H1 (cell line): Measurements from ENCODE around the gene TMEM151A. TPM values are rescaled to one million over a fixed set of nuclear protein-coding genes. Genes with fewer than 3 reads are reported as not detected.

Experiments used
- CEBPB ChIP-seq: IDR thresholded peaks from 2 replicates; pipeline ENCODE4 v1.6.1; 2012; ENCODE audit warnings: low read depth, low read length
- SP1 ChIP-seq: IDR thresholded peaks from 2 replicates; pipeline ENCODE4 v1.6.1; 2011; ENCODE audit warnings: low read depth, low read length
- TEAD4 ChIP-seq: IDR thresholded peaks from 2 replicates; pipeline ENCODE4 v1.6.1; 2012; ENCODE audit warnings: low read depth, low read length, inconsistent platforms, mixed read lengths
- polyA plus RNA-seq, 7 experiments: library from polyadenylated mRNA; depleted of rRNA in 3 of 7; stranded (reverse) in 5 of 7; unstranded in 2 of 7; fragments of >200 nt in 5 of 7; fragments of 200-250 nt in 2 of 7; gene quantifications; 1 replicate in 5 of 7; 2 replicates in 1 of 7; 4 replicates in 1 of 7; pipeline versions ENCODE4 v1.2.1 to v1.2.3, GENCODE V29; 2011 to 2013; ENCODE audit warnings: missing spikeins in 2 of 7, mixed read lengths in 2 of 7
- total RNA-seq: library from RNA; stranded (reverse); fragmentation: NEBNext Ultra II Directional; extraction: Animal tissue kit (Norgen Biotek cat#: 25700); gene quantifications from 2 replicates; pipeline ENCODE4 v1.2.1, GENCODE V29; 2021
- TF ChIP-seq, protein P1 (sequence below): fragments of 300-600 bp; sonication (generic); IDR thresholded peaks from 2 replicates; pipeline ENCODE4 v1.7.1; 2012; ENCODE audit warnings: low read length, moderate library complexity, mild to moderate bottlenecking, inconsistent platforms; ENCODE audit not compliant: insufficient replicate concordance

Gene TMEM151A
- total and polyA plus RNA-seq, 2 of the 8 experiments (the other 6 are each of a cell fraction or from before 2014, with no cell fraction given): 3.2 TPM

DNA sequence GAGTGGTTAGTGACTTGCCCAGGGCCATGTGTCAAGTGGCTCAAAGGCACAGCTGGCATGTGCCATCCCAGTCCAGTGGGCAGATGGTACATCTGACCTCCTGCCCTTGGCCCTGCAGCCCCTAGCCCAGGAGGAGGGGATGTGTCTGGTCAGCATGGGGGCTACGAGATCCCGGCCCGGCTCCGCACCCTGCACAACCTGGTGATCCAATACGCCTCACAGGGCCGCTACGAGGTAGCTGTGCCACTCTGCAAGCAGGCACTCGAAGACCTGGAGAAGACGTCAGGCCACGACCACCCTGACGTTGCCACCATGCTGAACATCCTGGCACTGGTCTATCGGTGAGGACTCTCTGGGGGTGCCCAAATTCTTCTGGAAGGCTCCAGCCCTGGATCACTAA is 29.0 kb upstream of the TMEM151A start (continued):
- TF ChIP-seq, protein P1, sequence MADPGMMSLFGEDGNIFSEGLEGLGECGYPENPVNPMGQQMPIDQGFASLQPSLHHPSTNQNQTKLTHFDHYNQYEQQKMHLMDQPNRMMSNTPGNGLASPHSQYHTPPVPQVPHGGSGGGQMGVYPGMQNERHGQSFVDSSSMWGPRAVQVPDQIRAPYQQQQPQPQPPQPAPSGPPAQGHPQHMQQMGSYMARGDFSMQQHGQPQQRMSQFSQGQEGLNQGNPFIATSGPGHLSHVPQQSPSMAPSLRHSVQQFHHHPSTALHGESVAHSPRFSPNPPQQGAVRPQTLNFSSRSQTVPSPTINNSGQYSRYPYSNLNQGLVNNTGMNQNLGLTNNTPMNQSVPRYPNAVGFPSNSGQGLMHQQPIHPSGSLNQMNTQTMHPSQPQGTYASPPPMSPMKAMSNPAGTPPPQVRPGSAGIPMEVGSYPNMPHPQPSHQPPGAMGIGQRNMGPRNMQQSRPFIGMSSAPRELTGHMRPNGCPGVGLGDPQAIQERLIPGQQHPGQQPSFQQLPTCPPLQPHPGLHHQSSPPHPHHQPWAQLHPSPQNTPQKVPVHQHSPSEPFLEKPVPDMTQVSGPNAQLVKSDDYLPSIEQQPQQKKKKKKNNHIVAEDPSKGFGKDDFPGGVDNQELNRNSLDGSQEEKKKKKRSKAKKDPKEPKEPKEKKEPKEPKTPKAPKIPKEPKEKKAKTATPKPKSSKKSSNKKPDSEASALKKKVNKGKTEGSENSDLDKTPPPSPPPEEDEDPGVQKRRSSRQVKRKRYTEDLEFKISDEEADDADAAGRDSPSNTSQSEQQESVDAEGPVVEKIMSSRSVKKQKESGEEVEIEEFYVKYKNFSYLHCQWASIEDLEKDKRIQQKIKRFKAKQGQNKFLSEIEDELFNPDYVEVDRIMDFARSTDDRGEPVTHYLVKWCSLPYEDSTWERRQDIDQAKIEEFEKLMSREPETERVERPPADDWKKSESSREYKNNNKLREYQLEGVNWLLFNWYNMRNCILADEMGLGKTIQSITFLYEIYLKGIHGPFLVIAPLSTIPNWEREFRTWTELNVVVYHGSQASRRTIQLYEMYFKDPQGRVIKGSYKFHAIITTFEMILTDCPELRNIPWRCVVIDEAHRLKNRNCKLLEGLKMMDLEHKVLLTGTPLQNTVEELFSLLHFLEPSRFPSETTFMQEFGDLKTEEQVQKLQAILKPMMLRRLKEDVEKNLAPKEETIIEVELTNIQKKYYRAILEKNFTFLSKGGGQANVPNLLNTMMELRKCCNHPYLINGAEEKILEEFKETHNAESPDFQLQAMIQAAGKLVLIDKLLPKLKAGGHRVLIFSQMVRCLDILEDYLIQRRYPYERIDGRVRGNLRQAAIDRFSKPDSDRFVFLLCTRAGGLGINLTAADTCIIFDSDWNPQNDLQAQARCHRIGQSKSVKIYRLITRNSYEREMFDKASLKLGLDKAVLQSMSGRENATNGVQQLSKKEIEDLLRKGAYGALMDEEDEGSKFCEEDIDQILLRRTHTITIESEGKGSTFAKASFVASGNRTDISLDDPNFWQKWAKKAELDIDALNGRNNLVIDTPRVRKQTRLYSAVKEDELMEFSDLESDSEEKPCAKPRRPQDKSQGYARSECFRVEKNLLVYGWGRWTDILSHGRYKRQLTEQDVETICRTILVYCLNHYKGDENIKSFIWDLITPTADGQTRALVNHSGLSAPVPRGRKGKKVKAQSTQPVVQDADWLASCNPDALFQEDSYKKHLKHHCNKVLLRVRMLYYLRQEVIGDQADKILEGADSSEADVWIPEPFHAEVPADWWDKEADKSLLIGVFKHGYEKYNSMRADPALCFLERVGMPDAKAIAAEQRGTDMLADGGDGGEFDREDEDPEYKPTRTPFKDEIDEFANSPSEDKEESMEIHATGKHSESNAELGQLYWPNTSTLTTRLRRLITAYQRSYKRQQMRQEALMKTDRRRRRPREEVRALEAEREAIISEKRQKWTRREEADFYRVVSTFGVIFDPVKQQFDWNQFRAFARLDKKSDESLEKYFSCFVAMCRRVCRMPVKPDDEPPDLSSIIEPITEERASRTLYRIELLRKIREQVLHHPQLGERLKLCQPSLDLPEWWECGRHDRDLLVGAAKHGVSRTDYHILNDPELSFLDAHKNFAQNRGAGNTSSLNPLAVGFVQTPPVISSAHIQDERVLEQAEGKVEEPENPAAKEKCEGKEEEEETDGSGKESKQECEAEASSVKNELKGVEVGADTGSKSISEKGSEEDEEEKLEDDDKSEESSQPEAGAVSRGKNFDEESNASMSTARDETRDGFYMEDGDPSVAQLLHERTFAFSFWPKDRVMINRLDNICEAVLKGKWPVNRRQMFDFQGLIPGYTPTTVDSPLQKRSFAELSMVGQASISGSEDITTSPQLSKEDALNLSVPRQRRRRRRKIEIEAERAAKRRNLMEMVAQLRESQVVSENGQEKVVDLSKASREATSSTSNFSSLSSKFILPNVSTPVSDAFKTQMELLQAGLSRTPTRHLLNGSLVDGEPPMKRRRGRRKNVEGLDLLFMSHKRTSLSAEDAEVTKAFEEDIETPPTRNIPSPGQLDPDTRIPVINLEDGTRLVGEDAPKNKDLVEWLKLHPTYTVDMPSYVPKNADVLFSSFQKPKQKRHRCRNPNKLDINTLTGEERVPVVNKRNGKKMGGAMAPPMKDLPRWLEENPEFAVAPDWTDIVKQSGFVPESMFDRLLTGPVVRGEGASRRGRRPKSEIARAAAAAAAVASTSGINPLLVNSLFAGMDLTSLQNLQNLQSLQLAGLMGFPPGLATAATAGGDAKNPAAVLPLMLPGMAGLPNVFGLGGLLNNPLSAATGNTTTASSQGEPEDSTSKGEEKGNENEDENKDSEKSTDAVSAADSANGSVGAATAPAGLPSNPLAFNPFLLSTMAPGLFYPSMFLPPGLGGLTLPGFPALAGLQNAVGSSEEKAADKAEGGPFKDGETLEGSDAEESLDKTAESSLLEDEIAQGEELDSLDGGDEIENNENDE: no peak
- TF ChIP-seq TEAD4 (no peak), SP1 (no peak), CEBPB (no peak)
